Measurements from ENCODE around the gene PLAGL2.

The PLAGL2 gene

DNA sequence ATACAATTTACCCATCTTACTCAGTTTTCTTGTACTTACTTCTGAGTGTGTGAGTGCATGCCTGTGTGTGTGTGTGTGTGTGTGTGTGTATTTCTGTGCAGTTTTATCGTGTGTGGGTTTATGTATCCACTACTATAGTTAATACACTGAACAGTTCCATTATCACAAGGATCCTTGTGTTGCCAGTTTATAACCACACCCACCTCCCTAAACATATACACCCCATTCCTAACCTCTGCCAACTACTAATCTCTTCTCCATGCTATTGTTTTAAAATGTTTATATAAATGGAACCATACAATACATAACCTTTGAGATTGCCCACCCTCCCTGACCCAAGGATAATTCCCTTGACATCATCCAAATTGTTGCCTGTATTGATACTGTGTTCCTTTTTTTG, 18.8 kb upstream of the PLAGL2 start:
- H3K4me3 ChIP-seq (ENCODE audit: low read depth, low read length), result no peak overlapping the region
- in situ Hi-C loops (cut with HindIII; ENCODE audit: low sequenced_read_pairs), result no loop called here
- no peak for DNase-seq (ENCODE audit: low read depth, low spot score)
- TF ChIP-seq, protein P1, sequence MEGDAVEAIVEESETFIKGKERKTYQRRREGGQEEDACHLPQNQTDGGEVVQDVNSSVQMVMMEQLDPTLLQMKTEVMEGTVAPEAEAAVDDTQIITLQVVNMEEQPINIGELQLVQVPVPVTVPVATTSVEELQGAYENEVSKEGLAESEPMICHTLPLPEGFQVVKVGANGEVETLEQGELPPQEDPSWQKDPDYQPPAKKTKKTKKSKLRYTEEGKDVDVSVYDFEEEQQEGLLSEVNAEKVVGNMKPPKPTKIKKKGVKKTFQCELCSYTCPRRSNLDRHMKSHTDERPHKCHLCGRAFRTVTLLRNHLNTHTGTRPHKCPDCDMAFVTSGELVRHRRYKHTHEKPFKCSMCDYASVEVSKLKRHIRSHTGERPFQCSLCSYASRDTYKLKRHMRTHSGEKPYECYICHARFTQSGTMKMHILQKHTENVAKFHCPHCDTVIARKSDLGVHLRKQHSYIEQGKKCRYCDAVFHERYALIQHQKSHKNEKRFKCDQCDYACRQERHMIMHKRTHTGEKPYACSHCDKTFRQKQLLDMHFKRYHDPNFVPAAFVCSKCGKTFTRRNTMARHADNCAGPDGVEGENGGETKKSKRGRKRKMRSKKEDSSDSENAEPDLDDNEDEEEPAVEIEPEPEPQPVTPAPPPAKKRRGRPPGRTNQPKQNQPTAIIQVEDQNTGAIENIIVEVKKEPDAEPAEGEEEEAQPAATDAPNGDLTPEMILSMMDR (IDR thresholded peaks at IDR 0.05; ENCODE audit: low read depth, low read length), result no peak

DNA sequence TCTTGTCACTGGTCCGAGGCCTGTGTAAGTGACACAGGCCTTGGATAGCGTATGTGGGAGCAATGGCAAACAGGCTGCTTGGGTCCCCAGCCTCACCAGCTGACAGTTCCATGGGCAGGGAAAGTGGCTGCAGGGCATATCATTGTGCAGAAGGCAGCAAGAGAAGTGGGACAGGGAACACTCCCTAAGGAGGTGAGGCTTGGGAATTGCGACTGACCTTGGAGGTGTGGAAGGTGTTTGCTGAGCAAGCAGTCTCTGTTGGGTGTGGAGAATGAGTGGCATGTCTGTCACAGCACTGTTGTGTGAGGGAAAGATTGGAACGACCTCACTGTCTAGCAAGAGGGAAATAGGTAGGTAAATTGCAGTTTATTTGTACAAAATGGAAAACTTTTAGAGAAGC, 16.9 kb upstream of the PLAGL2 start:
- H3K4me3 ChIP-seq (ENCODE audit: low read depth, low read length), result no peak overlapping the region
- DNase-seq (ENCODE audit: low read depth, low spot score), result no peak
- in situ Hi-C loops (cut with HindIII; ENCODE audit: low sequenced_read_pairs), result no loop called here
- TF ChIP-seq, protein P1 (IDR thresholded peaks at IDR 0.05; ENCODE audit: low read depth, low read length), result no peak

DNA sequence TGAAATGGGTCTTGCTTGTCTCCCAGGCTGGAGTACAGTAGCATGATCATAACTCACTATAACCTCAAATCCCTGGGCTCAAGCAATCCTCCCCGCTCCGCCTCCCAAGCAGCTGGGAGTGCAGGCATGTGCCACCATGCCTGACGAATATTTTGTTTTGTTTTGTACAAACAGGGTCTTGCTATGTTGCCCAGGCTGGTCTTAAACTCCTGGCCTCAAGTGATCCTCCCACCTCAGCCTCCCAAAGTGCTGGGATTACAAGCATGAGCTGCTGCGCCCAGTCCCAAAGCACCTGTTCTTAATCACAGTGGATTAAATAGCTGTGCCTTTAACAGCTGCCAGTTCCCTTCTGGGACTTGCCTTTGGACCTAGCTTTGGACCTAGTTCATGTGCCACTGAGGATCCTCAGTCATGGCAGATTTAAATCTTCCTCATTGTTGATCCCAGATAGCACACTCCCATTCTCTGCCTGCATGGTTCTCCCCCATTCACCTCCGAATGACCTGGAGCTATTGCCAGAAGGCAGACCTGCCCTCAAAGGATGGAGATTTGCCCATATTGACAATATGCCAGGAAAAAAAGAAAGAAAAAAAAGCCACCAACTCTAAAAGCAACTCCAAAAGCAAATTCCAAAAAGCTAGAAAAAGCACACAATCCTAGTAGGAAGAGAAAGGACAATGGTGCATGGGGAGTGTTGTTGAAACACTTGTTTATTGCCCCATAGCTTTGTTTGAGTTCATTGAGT, 10.8 kb upstream of the PLAGL2 start:
- in situ Hi-C loops (cut with HindIII; ENCODE audit: low sequenced_read_pairs), result no loop called here
- no peak for DNase-seq (ENCODE audit: low read depth, low spot score)
- TF ChIP-seq, protein P1 (IDR thresholded peaks at IDR 0.05; ENCODE audit: low read depth, low read length), result no peak
- H3K4me3 ChIP-seq (ENCODE audit: low read depth, low read length), result no peak overlapping the region

DNA sequence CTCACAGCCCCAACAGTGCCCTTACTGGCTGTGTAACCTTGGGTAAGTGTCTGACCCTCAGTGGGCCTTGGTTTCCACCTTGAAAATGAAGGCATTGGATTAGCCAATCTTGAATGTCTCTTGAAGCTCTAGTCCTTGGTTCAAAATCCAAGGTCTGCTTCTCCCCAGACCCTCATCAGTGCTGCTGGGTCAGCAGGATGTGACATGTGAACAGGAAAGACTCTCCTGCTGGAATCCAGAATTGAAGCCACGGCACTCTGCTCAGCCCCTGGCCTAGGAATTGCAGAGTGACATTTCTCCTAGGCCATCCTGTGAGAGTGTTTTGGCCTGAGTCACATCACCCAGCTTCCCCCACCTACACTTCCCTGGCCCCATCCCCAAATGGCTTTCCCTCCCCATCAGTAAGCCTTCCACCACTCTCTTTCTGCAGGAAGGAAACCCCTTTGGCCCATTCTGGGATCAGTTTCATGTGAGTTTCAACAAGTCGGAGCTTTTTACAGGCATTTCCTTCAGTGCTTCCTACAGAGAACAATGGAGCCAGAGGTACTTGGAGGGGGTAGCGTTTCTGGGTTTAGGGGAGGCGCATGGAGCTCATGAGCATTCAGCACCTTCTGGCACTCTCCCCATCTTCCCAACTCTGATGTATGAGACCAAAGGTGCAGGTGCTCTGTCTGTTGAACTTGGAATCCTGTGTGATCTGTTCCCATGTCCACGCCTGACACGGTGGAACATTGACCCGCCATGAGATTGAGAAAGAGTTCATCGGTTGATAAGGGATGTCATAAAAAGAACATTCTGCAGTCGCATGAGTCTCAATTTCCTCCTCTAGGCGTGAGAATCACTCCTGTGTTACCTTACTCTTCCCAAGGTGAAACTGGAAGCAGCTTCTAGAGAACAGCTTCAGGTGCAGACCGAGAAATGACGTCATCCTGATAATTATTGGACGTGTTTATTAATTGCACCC, 8.9 kb upstream of the PLAGL2 start:
- H3K4me3 ChIP-seq (ENCODE audit: low read depth, low read length), result no peak overlapping the region
- TF ChIP-seq, protein P1 (IDR thresholded peaks at IDR 0.05; ENCODE audit: low read depth, low read length), result no peak
- DNase-seq (ENCODE audit: low read depth, low spot score), result no peak
- in situ Hi-C loops (cut with HindIII; ENCODE audit: low sequenced_read_pairs), result no loop called here

DNA sequence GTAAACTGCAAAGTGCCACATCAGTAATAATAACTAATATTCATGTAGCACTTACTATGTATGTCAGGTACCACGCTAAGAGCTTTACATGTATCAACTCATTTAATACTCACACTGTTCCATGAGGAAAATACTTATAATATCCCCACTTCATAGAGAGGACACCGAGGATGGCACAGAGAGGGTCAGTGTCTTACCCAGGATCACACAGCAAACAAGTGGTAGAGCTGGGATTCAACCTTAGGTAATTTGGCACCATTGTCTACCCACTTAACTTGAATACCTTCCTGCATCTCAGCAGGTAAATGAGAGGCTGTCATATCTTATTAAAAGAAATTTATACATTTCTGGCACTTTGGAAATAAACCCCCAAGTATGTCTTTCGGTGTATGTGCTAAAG, 8.2 kb upstream of the PLAGL2 start:
- no peak for DNase-seq (ENCODE audit: low read depth, low spot score)
- no peak overlapping the region for H3K4me3 ChIP-seq (ENCODE audit: low read depth, low read length)
- TF ChIP-seq, protein P1 (IDR thresholded peaks at IDR 0.05; ENCODE audit: low read depth, low read length), result no peak
- in situ Hi-C loops (cut with HindIII; ENCODE audit: low sequenced_read_pairs), result no loop called here

DNA sequence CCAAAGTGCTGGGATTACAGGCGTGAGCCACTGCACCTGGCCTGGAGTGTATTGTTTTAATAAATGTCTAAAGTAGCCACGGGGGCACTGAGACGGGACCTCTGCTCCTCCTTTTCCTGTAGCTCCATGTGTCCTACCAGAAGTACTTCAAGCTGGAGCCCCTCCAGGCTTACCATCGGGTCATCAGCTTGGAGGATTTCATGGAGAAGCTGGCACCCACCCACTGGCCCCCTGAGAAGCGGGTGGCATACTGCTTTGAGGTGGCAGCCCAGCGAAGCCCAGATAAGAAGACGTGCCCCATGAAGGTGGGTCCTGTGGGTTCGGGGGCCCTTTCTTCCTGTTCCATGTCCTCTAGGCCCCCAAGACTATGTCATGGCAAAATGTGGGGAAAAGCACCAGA, 7.6 kb upstream of the PLAGL2 start:
- TF ChIP-seq, protein P1 (IDR thresholded peaks at IDR 0.05; ENCODE audit: low read depth, low read length), result no peak
- in situ Hi-C loops (cut with HindIII; ENCODE audit: low sequenced_read_pairs), result no loop called here
- no peak for DNase-seq (ENCODE audit: low read depth, low spot score)
- no peak overlapping the region for H3K4me3 ChIP-seq (ENCODE audit: low read depth, low read length)
